Stimulated activated CD8-positive, alpha-beta memory T cell treated with anti-CD3 and anti-CD28 coated beads, Interleukin-2, amount 100 ng/mL, for 1 hour (primary cell): ENCODE data around the gene PLEKHM3.
"Not testable (repeated sequence)": the region's sequence is repeated elsewhere in the genome, so short reads cannot be mapped to it uniquely, and the experiment has no call there.

Source experiments
- DNase-seq, 2 donors: peaks; one replicate each; pipeline ENCODE4 v3.0.0-alpha.2; 2020; ENCODE audit warnings: low read depth in 2 of 2

PLEKHM3 gene

DNA sequence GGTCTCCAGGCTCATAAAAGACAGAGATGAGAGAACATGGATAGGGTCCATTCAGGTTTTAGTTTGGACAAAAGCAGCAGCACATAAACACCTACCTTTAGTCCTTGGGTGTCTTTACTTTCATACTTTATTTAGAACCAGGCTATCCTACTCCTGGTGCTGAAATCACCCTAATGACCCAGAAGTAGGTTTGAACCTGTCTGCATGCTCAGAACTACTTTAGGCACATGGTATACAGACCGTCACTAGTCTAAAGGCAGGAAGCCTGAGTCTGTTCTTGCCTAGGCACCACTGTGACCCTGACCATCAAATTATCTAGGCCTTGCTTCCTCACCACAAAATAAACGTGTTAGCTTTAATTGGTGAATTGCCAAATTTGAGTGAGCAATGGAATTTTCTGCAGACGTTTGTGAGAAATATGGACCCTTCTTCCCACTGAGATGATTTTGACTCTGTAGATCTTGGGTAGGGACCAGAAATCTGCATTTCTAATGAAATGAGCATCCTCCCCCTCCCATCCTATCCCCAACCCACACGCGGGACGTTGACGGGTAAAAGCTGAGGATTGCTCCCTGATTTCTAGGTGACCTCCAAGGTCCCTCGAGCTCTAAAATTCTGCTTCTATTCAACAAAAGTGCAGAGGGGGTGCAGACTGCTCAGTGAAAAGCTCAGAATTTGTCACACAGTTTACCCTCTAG lies 75.1 kb downstream of the PLEKHM3 start:
- no peak for DNase-seq

DNA sequence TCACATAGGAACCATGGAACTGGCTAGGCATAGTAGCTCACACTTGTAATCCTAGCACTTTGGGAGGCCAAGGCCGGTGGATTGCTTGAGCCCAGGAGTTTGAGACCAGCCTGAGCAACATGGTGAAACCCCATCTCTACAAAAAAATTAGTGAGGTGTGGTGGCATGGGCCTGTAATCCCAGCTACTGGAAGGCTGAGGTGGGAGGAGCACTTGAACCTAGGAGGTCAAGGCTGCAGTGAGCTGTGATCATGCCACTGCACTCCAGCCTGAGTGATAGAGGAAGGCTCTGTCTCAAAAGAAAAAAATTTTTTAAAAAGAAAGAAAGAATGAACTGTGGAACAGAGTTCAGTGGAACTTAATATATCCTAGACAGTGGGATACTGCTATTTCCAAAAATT lies 76.1 kb downstream of the PLEKHM3 start:
- DNase-seq = not testable (repeated sequence)

GRCh38 chr2:207944979-207945600 lies 80.2 kb downstream of the PLEKHM3 start:
- DNase-seq = no peak

GRCh38 chr2:207944334-207944733 lies 81.0 kb downstream of the PLEKHM3 start:
- no peak for DNase-seq

GRCh38 chr2:207939342-207940108 lies 85.8 kb downstream of the PLEKHM3 start:
- DNase-seq = no peak

- no peak for DNase-seq
These were observed 86.4 kb downstream of the PLEKHM3 start for GRCh38 chr2:207938886-207939285.

DNA sequence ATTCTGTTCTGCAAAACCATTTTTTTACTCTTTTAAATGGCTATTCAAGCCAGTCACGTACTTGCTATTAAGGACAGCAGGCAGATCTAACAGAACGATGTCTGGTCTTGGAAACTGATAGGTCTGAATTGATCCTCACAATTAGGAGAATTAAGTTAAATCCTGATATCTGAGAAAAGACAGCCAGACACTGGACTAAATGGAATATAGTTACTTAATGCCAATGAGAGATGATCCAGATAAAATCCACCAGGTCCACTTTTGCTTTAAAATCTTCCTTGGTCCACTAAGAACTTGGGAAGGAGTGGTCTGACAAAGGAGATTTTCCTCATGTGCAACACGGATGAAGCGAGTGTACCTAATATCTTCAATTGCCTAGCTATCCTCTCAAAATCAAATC lies 86.9 kb downstream of the PLEKHM3 start:
- no peak for DNase-seq

DNA sequence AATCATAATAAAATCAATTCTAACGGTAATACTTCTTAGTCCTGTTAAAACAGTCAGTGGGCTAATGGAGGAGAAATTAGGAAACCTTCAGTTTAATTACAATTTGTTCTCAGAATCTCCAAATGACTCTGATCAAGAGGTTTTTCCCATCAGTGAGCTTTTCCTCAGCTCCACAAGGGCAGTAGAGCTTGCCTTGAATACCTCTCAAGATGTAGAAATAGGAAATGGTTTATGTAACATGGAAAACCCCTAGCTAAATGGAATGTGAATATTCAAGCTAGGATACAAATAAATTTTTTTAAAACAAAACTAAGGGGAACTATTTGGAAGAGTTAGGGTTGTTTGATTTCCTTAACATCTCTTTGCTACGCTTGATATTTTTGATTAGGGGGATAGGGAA lies 87.5 kb downstream of the PLEKHM3 start:
- no peak for DNase-seq

DNA sequence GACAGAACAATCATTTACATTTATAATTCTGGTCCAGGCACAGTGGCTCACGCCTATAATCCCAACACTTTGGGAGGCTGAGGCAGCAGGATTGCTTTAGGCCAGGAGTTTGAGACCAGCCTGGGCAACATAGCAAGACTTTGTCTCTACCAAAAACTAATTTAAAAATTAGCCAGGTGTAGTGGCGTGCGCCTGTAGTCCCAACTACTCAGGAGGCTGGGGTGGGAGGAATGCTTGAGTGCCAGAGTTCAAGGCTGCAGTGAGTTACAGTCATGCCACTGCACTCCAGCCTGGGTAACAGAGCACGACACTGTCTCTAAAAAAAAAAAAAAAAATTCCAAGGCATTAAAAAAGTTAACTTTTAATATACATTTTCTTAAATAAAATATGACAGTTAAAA lies 88.1 kb downstream of the PLEKHM3 start:
- no peak for DNase-seq

- no peak for DNase-seq
These were observed 88.9 kb downstream of the PLEKHM3 start for GRCh38 chr2:207936380-207936779.

DNA sequence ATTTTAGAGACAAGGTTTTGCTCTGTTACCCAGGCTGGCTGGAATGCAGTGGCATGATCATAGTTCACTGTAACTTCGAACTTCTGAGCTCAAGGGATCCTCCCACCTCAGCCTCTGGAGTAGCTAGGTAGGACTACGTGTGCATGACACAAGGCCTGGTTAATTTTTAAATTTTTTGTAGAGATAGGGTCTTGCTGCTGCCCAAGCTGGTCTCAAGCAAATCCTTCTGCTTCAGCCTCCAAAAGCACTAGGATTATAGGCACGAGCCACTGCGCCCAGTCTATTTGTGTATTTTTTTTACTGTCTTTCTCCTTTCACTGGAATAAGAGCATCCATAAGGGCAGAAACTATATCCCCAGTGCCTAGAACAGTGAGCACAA lies 89.3 kb downstream of the PLEKHM3 start:
- no peak for DNase-seq

DNA sequence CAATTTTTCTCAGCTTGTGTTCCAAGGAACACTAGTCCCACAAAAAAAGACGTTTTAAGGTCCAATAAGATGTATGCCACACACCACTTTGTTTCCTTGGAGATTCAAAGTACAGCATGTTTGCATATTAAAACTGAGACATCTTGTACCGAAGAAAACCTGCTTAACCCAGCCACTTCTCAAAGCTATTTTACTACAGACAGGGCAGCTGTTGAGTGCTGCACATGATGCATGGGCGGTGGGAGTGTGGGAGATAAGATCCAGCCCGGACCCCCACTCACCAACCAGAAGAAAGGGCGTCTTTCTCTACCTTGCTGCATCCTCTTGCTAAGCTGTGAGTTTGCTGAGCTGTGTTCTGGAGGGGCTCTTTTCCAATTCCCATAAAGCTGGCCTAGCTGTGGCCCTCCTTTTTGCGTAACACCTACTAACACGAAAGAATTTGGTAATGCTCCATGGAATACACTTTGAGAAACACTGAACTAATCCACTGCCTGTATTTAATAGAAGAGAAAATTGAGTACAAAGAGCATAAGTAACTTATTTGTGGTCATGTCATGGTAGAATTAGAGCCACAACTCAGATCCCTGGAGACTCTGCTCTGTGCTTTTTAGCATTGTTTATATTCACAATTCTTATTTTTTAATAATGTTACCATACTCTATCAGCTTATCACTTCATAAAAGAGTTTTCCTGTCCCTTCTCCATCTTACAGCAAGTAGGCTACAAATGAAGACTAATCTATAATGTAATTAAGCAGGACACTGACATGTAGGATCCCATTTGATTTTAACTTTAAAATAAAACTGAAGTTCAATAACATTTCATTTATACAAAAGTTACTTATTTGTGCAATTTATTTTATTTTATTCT lies 90.0 kb downstream of the PLEKHM3 start:
- DNase-seq = no peak

- DNase-seq = no peak
These were observed 90.6 kb downstream of the PLEKHM3 start for GRCh38 chr2:207934720-207935119.

DNA sequence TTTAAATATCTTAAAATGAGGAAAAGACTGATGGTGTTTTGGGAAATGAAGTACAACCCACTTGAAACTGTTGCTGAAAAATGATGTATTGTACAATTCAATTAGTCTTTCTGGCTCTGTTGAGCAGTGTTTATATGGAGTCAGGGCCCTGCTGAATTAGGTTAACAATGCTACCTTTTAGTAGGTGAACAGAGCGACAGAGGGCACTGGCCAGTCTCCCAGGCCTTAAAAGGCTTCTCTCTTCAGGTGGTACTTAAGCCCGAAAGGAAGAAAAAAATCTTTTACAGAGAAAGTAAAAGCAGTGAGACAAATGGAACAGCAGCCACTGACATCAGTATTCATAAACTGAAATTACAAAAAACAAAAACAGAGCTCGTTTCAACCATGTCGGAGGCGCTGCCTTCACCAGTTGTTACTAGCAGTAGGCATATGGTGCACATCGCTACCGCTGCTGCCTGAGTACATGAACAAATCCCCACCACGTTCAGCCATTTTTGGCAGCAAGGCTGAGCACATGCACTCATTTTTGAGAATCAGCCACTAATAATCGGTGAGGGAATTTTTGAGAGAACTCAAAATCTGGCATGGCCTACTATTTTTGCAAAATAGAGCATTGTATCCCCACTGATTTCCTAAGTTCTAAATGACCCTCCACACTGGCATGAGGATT lies 91.8 kb downstream of the PLEKHM3 start:
- no peak for DNase-seq

DNA sequence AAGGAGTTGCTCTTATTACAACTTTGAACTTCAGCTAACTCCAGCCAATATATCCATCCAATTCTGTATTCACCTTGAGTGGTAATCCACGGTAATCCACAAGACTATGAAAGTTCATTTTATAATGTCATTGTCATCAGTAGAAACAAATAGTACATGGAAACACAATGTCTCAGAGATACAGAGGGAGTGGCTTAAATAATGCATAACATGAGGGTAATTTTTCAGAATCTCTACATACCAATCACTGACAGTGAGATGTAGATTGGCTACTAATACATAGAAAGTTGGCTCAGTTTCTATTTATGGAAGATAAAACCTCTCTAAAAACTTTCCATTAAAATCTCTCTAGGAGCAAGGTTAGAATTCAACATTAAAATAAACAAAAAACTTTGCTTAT lies 93.2 kb downstream of the PLEKHM3 start:
- DNase-seq = no peak

DNA sequence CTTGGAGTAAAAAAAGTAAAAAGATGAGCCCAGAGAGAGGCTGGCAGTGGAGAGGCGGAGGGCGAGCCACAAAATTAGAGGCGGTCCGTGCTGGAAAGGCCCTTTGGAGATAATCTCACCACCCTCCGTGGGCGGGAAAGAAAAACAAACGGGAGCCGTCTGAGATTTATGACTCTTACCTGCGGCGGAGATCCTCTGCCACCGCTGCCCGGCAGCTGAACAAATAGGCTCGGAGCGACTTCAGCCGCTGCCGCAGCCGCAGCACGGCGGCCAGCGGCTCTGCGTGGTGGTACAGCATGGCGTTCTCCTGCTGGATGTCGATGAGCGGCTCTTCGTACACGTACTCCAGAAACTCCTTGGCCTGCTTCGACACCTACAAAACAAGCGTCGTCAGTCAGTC lies 94.6 kb downstream of the PLEKHM3 start:
- no peak for DNase-seq

DNA sequence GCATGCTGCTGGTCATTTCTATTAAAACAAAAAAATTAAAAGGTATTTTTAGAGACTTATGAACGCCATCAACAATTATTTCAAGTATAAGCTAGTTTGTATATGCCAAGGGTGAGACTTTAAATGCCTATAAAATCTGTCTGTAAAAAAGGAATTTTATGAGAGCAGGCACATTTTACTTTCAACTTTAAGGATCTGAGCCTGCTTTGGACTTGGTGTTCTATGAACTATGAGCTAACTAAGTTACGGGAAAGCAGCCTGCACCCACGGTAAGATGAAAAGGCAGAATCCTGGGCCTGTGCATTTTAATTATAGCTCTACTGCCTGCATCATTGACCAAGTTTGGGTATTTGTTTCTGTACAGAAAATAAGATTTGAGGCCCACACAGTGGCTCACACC lies 95.4 kb downstream of the PLEKHM3 start:
- DNase-seq = no peak

GRCh38 chr2:207928079-207928478 lies 97.2 kb downstream of the PLEKHM3 start:
- DNase-seq = no peak

GRCh38 chr2:207926989-207927300 lies 98.4 kb downstream of the PLEKHM3 start:
- no peak for DNase-seq

DNA sequence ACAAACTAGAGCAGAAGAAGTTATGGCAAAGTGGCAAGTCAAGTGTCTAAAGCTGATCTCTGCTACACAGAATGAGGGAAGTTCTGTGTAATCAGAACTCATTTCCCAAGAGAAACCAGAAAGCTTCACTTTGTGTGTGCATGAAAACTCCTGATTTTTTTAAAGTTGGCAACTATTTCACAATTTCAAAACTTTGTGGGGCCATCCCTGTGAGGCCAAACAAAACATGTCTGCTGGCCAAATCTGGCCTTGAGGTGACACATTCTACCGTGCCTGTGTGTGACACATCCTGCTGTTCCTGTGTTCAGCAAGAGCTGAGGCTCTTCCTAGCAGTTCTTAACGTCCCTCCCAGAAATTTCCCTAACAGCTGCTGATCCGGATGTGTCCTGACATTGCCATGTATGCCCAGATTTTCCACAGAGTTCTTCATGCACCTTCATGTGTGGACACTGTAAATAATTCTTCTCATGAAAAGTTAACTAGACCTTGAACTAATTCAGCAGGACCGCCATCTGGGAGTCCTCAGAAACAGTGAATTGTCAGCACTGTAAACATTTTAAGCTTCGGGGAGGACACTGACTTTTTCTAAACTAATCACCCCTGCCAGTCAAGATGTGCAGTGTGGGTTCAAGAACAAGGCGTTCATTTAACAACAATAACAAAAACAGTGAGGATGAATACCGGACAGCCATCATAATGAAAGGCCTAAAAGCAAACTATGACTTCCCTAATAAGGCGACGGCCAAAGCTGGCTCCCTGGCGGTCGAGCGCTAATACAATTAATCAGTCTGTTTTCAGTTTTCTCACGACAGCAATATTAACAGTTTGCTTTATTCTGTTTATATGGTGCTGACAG lies 99.0 kb downstream of the PLEKHM3 start:
- DNase-seq = no peak

DNA sequence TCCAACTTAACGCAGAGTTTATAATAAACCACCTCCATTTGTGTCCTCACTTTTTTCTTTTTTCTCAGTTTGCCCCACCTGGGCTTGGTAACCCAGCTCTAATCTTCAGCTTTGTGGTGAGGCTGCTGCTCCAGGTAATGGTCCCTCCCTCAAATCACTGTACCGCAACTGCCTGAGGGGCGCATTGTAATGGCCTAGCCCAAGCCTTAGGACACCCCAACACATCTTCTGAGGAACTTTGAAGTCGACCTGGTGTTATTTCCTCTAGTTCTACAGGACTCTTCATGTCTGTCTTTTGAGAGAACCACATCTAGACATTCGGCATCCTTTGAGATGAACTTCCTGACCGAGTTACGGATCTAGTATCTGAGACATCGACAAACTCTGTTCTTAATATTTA lies 99.7 kb downstream of the PLEKHM3 start:
- DNase-seq = no peak
